Gastrocnemius medialis (tissue), 4 donors: Measurements from ENCODE around the gene ATXN1.

Experiments used
- POLR2A ChIP-seq, 2 donors: fragments of 450-650 bp; IDR thresholded peaks; one replicate each; pipeline ENCODE4 v1.6.1; 2017; ENCODE audit warnings: antibody characterized with exemption in 2 of 2, mild to moderate bottlenecking in 2 of 2, moderate library complexity in 2 of 2
- TF ChIP-seq, protein P1 (sequence below), 5 experiments: fragments of 450-650 bp in 3 of 5; fragments of 200-600 bp in 2 of 5; sonication (generic) in 2 of 5; IDR thresholded peaks in 4 of 5; conservative IDR thresholded peaks in 1 of 5; 1 replicate in 4 of 5; 2 replicates in 1 of 5; pipeline ENCODE4 v1.5.1; 2016 to 2019; ENCODE audit warnings: antibody characterized with exemption in 5 of 5, mild to moderate bottlenecking in 3 of 5, moderate library complexity in 3 of 5

DNA sequence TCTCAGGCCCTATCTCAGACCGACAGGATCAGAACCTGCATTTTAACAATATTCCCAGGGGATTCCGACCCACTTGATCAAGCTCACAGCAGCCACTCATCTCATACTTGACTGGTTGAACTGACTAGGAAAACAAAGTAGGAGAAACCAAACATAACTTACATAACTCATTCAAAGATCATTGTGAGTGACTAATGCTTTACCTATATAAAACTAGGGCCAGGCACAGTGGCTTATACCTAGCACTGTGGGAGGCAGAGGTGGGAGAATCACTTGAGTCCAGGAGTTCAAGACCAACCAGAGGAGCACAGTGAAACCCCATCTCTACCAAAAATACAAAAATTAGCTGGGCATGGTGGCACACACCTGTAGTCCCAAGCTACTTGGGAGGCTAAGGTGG lies 251.0 kb downstream of the ATXN1 start:
- no peak for TF ChIP-seq POLR2A (IDR thresholded peaks at IDR 0.05)
- TF ChIP-seq, protein P1, sequence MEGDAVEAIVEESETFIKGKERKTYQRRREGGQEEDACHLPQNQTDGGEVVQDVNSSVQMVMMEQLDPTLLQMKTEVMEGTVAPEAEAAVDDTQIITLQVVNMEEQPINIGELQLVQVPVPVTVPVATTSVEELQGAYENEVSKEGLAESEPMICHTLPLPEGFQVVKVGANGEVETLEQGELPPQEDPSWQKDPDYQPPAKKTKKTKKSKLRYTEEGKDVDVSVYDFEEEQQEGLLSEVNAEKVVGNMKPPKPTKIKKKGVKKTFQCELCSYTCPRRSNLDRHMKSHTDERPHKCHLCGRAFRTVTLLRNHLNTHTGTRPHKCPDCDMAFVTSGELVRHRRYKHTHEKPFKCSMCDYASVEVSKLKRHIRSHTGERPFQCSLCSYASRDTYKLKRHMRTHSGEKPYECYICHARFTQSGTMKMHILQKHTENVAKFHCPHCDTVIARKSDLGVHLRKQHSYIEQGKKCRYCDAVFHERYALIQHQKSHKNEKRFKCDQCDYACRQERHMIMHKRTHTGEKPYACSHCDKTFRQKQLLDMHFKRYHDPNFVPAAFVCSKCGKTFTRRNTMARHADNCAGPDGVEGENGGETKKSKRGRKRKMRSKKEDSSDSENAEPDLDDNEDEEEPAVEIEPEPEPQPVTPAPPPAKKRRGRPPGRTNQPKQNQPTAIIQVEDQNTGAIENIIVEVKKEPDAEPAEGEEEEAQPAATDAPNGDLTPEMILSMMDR (IDR thresholded peaks at IDR 0.05 in 4 of 5, conservative IDR thresholded peaks at IDR 0.05 in 1 of 5): no peak
